ENCODE results near the gene LILRA1. TPM values are rescaled to one million over a fixed set of nuclear protein-coding genes. Genes with fewer than 3 reads are reported as not detected.
"Not testable (repeated sequence)": the region's sequence is repeated elsewhere in the genome, so short reads cannot be mapped to it uniquely, and the experiment has no call there.

The LILRA1 gene
- total RNA-seq, 5 donors from 2014 or later (not counting 1 experiment from before 2014, with no cell fraction given) = 0.43 TPM; not detected in 4

GRCh38 chr19:54614726-54615125 is 21.3 kb downstream of the LILRA1 start:
- Histone ChIP-seq H3K4me3 (ENCODE audit: control insufficient read depth in 1 of 2, extremely low read depth in 1 of 2, low read length in 1 of 2) (no peak overlapping the region), H3K36me3 (ENCODE audit: control insufficient read depth in 2 of 2, extremely low read depth in 1 of 2, insufficient read depth in 1 of 2, low read length in 1 of 2) (no peaks in the 10 kb centered on the region), H3K4me1 (ENCODE audit: control insufficient read depth in 1 of 2, extremely low read depth in 1 of 2, insufficient read depth in 2 of 2, low read length in 2 of 2) (no peaks in the 10 kb centered on the region), H3K9me3 (no peaks in the 10 kb centered on the region), H3K27me3 (replicated peaks in 1 of 2; ENCODE audit: control insufficient read depth in 2 of 2, extremely low read depth in 1 of 2, insufficient read depth in 2 of 2, low read length in 1 of 2) (no peaks in the 10 kb centered on the region), H3K27ac (ENCODE audit: low read length) (no peak overlapping the region)
- CTCF ChIA-PET = no interaction called here
- H3K4me1 Mint-ChIP-seq = peaks cover 0 to 5% (median 0%) of the 10 kb centered on the region in 3 donors
- POLR2A ChIA-PET = no interaction called here
- WGBS (ENCODE audit: insufficient coverage) = no CpG with 5 or more reads among the region's 1 CpG
- no peak overlapping the region for H3K27ac Mint-ChIP-seq
- H3K27me3 Mint-ChIP-seq = peaks cover 6 to 9% of the 10 kb centered on the region in 2 donors
- DNase-seq (no peak), ATAC-seq (replicated peaks in 1 of 4) (no peak)
- H3K4me3 Mint-ChIP-seq = no peak overlapping the region
- H3K36me3 Mint-ChIP-seq = no peaks in the 10 kb centered on the region
- peaks cover 5 to 12% (median 8%) of the 10 kb centered on the region in 3 donors for H3K9me3 Mint-ChIP-seq

- Histone ChIP-seq H3K36me3 (ENCODE audit: control insufficient read depth in 2 of 2, extremely low read depth in 1 of 2, insufficient read depth in 1 of 2, low read length in 1 of 2) (no peaks in the 10 kb centered on the region), H3K9me3 (no peaks in the 10 kb centered on the region), H3K27me3 (replicated peaks in 1 of 2; ENCODE audit: control insufficient read depth in 2 of 2, extremely low read depth in 1 of 2, insufficient read depth in 2 of 2, low read length in 1 of 2) (no peaks in the 10 kb centered on the region), H3K4me3 (ENCODE audit: control insufficient read depth in 1 of 2, extremely low read depth in 1 of 2, low read length in 1 of 2) (no peak overlapping the region), H3K4me1 (ENCODE audit: control insufficient read depth in 1 of 2, extremely low read depth in 1 of 2, insufficient read depth in 2 of 2, low read length in 2 of 2) (no peaks in the 10 kb centered on the region), H3K27ac (ENCODE audit: low read length) (no peak overlapping the region)
- Mint-ChIP-seq H3K4me1 (peaks cover 0 to 5% (median 0%) of the 10 kb centered on the region in 3 donors), H3K27me3 (peaks cover 3 to 5% of the 10 kb centered on the region in 2 donors), H3K27ac (no peak overlapping the region), H3K9me3 (peaks cover 5 to 9% (median 8%) of the 10 kb centered on the region in 3 donors), H3K36me3 (no peaks in the 10 kb centered on the region), H3K4me3 (no peak overlapping the region)
- no peak for DNase-seq
- no peak for ATAC-seq (replicated peaks in 1 of 4)
- 71% methylated on average over 3 of the region's 3 CpGs for WGBS (ENCODE audit: insufficient coverage)
- ChIA-PET POLR2A (no interaction called here), CTCF (no interaction called here)
Measured at GRCh38 chr19:54616057-54616456, 22.6 kb downstream of the LILRA1 start.

- CTCF ChIA-PET = no interaction called here
- H3K27ac ChIP-seq (ENCODE audit: low read length) = peak overlapping the region; percentile 46
Measured at GRCh38 chr19:54616821-54617560, 23.6 kb downstream of the LILRA1 start.

GRCh38 chr19:54620464-54620863 is 27.0 kb downstream of the LILRA1 start:
- Histone ChIP-seq H3K4me1 (ENCODE audit: control insufficient read depth in 1 of 2, extremely low read depth in 1 of 2, insufficient read depth in 2 of 2, low read length in 2 of 2) (peaks cover 0 to 8% of the 10 kb centered on the region in 2 experiments), H3K27ac (ENCODE audit: low read length) (no peak overlapping the region)
- CTCF ChIA-PET = no interaction called here

More at GRCh38 chr19:54616821-54617560, 23.6 kb downstream of the LILRA1 start:
- Mint-ChIP-seq H3K27me3 (peaks cover 3 to 10% of the 10 kb centered on the region in 2 donors), H3K36me3 (no peaks in the 10 kb centered on the region), H3K9me3 (peaks cover 5 to 9% (median 8%) of the 10 kb centered on the region in 3 donors), H3K4me1 (peaks cover 0 to 5% (median 0%) of the 10 kb centered on the region in 3 donors), H3K4me3 (peak overlapping the region; percentile 21 to 68 (median 22)), H3K27ac (peak overlapping the region in 1 of 2 donors; percentile 58)
- POLR2A ChIA-PET = no interaction called here
- ATAC-seq (replicated peaks in 1 of 4) (no peak), DNase-seq (peak in 1 of 35 experiments; percentile 14)
- Histone ChIP-seq H3K27me3 (replicated peaks in 1 of 2; ENCODE audit: control insufficient read depth in 2 of 2, extremely low read depth in 1 of 2, insufficient read depth in 2 of 2, low read length in 1 of 2) (no peaks in the 10 kb centered on the region), H3K4me1 (ENCODE audit: control insufficient read depth in 1 of 2, extremely low read depth in 1 of 2, insufficient read depth in 2 of 2, low read length in 2 of 2) (no peaks in the 10 kb centered on the region), H3K9me3 (no peaks in the 10 kb centered on the region), H3K36me3 (ENCODE audit: control insufficient read depth in 2 of 2, extremely low read depth in 1 of 2, insufficient read depth in 1 of 2, low read length in 1 of 2) (no peaks in the 10 kb centered on the region), H3K4me3 (ENCODE audit: control insufficient read depth in 1 of 2, extremely low read depth in 1 of 2, low read length in 1 of 2) (peak overlapping the region in 1 of 2 donors; percentile 34)
- WGBS (ENCODE audit: insufficient coverage) = 61% methylated on average over 4 of the region's 5 CpGs

GRCh38 chr19:54622431-54622830 is 29.0 kb downstream of the LILRA1 start:
- no CpG with 5 or more reads among the region's 4 CpGs for WGBS (ENCODE audit: insufficient coverage)
- no peaks in the 10 kb centered on the region for H3K9me3 Mint-ChIP-seq
- H3K27ac Mint-ChIP-seq = no peak overlapping the region
- no peaks in the 10 kb centered on the region for H3K36me3 Mint-ChIP-seq
- H3K27me3 ChIP-seq (replicated peaks in 1 of 2; ENCODE audit: control insufficient read depth in 2 of 2, extremely low read depth in 1 of 2, insufficient read depth in 2 of 2, low read length in 1 of 2) = peaks cover 0 to 14% of the 10 kb centered on the region in 2 experiments
- peak overlapping the region in 1 of 3 donors; percentile 10 for H3K4me3 Mint-ChIP-seq
- peaks cover 0 to 12% of the 10 kb centered on the region in 2 experiments for H3K4me1 ChIP-seq (ENCODE audit: control insufficient read depth in 1 of 2, extremely low read depth in 1 of 2, insufficient read depth in 2 of 2, low read length in 2 of 2)
- no peaks in the 10 kb centered on the region for H3K9me3 ChIP-seq
- peaks cover 0 to 10% (median 10%) of the 10 kb centered on the region in 3 donors for H3K4me1 Mint-ChIP-seq
- H3K4me3 ChIP-seq (ENCODE audit: control insufficient read depth in 1 of 2, extremely low read depth in 1 of 2, low read length in 1 of 2) = no peak overlapping the region
- DNase-seq (no peak), ATAC-seq (replicated peaks in 1 of 4) (no peak)
- peaks cover 24 to 27% of the 10 kb centered on the region in 2 donors for H3K27me3 Mint-ChIP-seq
- H3K36me3 ChIP-seq (ENCODE audit: control insufficient read depth in 2 of 2, extremely low read depth in 1 of 2, insufficient read depth in 1 of 2, low read length in 1 of 2) = no peaks in the 10 kb centered on the region
- CTCF ChIA-PET = interaction anchor here in 1 of 2 donors (0.6 kb wide), 1 partner anchor 311 kb away, joined by 3 read pairs; no protein-coding TSS in a partner anchor
- H3K27ac ChIP-seq (ENCODE audit: low read length) = peak overlapping the region; percentile 18
- POLR2A ChIA-PET = no interaction called here

More at GRCh38 chr19:54620464-54620863, 27.0 kb downstream of the LILRA1 start:
- Mint-ChIP-seq H3K36me3 (no peaks in the 10 kb centered on the region), H3K4me3 (no peak overlapping the region), H3K9me3 (peaks cover 0 to 5% (median 4%) of the 10 kb centered on the region in 3 donors), H3K27ac (no peak overlapping the region), H3K27me3 (peaks cover 8 to 14% of the 10 kb centered on the region in 2 donors), H3K4me1 (peaks cover 0 to 10% (median 9%) of the 10 kb centered on the region in 3 donors)
- ATAC-seq (replicated peaks in 1 of 4) (no peak), DNase-seq (no peak)
- POLR2A ChIA-PET = no interaction called here
- H3K9me3 ChIP-seq = no peaks in the 10 kb centered on the region
- no peaks in the 10 kb centered on the region for H3K36me3 ChIP-seq (ENCODE audit: control insufficient read depth in 2 of 2, extremely low read depth in 1 of 2, insufficient read depth in 1 of 2, low read length in 1 of 2)
- no peak overlapping the region for H3K4me3 ChIP-seq (ENCODE audit: control insufficient read depth in 1 of 2, extremely low read depth in 1 of 2, low read length in 1 of 2)
- WGBS (ENCODE audit: insufficient coverage) = no CpG with 5 or more reads among the region's 4 CpGs
- peaks cover 0 to 5% of the 10 kb centered on the region in 2 experiments for H3K27me3 ChIP-seq (replicated peaks in 1 of 2; ENCODE audit: control insufficient read depth in 2 of 2, extremely low read depth in 1 of 2, insufficient read depth in 2 of 2, low read length in 1 of 2)

- Mint-ChIP-seq H3K27me3 (peaks cover 34 to 43% of the 10 kb centered on the region in 2 donors), H3K4me1 (peaks cover 0 to 11% (median 10%) of the 10 kb centered on the region in 3 donors)
- H3K27ac Mint-ChIP-seq; H3K36me3 ChIP-seq (ENCODE audit: control insufficient read depth in 2 of 2, extremely low read depth in 1 of 2, insufficient read depth in 1 of 2, low read length in 1 of 2); H3K9me3 Mint-ChIP-seq; H3K4me3 ChIP-seq (ENCODE audit: control insufficient read depth in 1 of 2, extremely low read depth in 1 of 2, low read length in 1 of 2); ATAC-seq (replicated peaks in 1 of 4); CTCF ChIA-PET; H3K9me3 ChIP-seq; H3K4me3 Mint-ChIP-seq; H3K36me3 Mint-ChIP-seq; POLR2A ChIA-PET: not testable (repeated sequence)
- peak overlapping the region; percentile 41 for H3K27ac ChIP-seq (ENCODE audit: low read length)
- H3K4me1 ChIP-seq (ENCODE audit: control insufficient read depth in 1 of 2, extremely low read depth in 1 of 2, insufficient read depth in 2 of 2, low read length in 2 of 2) = peaks cover 0 to 12% of the 10 kb centered on the region in 2 experiments
- peak in 5 of 35 experiments; percentile 6 to 28 (median 19) for DNase-seq
- WGBS (ENCODE audit: insufficient coverage) = no CpG with 5 or more reads among the region's 10 CpGs
- peaks cover 0 to 14% of the 10 kb centered on the region in 2 experiments for H3K27me3 ChIP-seq (replicated peaks in 1 of 2; ENCODE audit: control insufficient read depth in 2 of 2, extremely low read depth in 1 of 2, insufficient read depth in 2 of 2, low read length in 1 of 2)
Measured at GRCh38 chr19:54624234-54624633, 30.8 kb downstream of the LILRA1 start.
